ENCODE measurements around the gene C22orf39.

Gene C22orf39

GRCh38 chr22:19478901-19479354, 31.4 kb upstream of the C22orf39 start, which contains the start of gene UFD1:
TSS of gene UFD1 (minus strand) at chr22:19479193. CDS start at chr22:19479085, 108 bp downstream.
- peak; percentile 86 for DNase-seq
- Histone ChIP-seq H3K79me1 (ENCODE audit: low read length) (peaks cover 22% of the 10 kb centered on the region), H3K4ac (ENCODE audit: low read depth, low read length) (no peak within 1 kb of the TSS), H3K56ac (ENCODE audit: low read length) (peak within 1 kb of the TSS; percentile 92), H2BK15ac (replicated peaks; ENCODE audit: low read depth) (no peak within 1 kb of the TSS), H2BK5ac (ENCODE audit: low read length) (peak within 1 kb of the TSS; percentile 87), H4K8ac (ENCODE audit: low read depth, low read length) (no peak within 1 kb of the TSS), H3K36me3 (ENCODE audit: control insufficient read depth, insufficient read depth, low read length) (peaks cover 3% of the 10 kb centered on the region), H2BK120ac (ENCODE audit: low read depth, low read length) (peak within 1 kb of the TSS; percentile 31), H3K79me2 (ENCODE audit: control insufficient read depth, insufficient read depth, low read length) (peaks cover 38% of the 10 kb centered on the region), H2AK5ac (ENCODE audit: low read length) (no peak within 1 kb of the TSS), H3K9ac (ENCODE audit: low read length) (peak within 1 kb of the TSS; percentile 87), H4K5ac (ENCODE audit: low read length) (no peak within 1 kb of the TSS), H3K27me3 (ENCODE audit: insufficient read depth, low read length, poor library complexity) (no peaks in the 10 kb centered on the region), H3K23ac (ENCODE audit: low read length) (no peak within 1 kb of the TSS), H3K18ac (ENCODE audit: low read length) (peak within 1 kb of the TSS; percentile 83), H3K4me2 (ENCODE audit: low read length) (peak within 1 kb of the TSS; percentile 59), H3K4me1 (ENCODE audit: control insufficient read depth, low read depth, low read length) (peaks cover 2% of the 10 kb centered on the region), H3K27ac (ENCODE audit: low read depth, low read length) (peak within 1 kb of the TSS; percentile 65), H3K4me3 (ENCODE audit: low read length) (peak within 1 kb of the TSS; percentile 84)
- WGBS (ENCODE audit: extremely low coverage, insufficient coverage, low lambda C conversion rate) = no CpG with 5 or more reads among the region's 42 CpGs

GRCh38 chr22:19478045-19478900, 30.8 kb upstream of the C22orf39 start:
- H3K79me1 ChIP-seq (ENCODE audit: low read length) = peaks cover 26% of the 10 kb centered on the region
- H2BK5ac ChIP-seq (ENCODE audit: low read length) = no peak overlapping the region
- no CpG with 5 or more reads among the region's 31 CpGs for WGBS (ENCODE audit: extremely low coverage, insufficient coverage, low lambda C conversion rate)
- H2BK15ac ChIP-seq (replicated peaks; ENCODE audit: low read depth) = no peak overlapping the region
- peak overlapping the region; percentile 60 for H3K4me3 ChIP-seq (ENCODE audit: low read length)
- H3K9ac ChIP-seq (ENCODE audit: low read length) = peak overlapping the region; percentile 68
- H3K27ac ChIP-seq (ENCODE audit: low read depth, low read length) = no peak overlapping the region
- H4K8ac ChIP-seq (ENCODE audit: low read depth, low read length) = no peak overlapping the region
- H2BK120ac ChIP-seq (ENCODE audit: low read depth, low read length) = no peak overlapping the region
- peak overlapping the region; percentile 23 for H3K4me2 ChIP-seq (ENCODE audit: low read length)
- H3K4ac ChIP-seq (ENCODE audit: low read depth, low read length) = no peak overlapping the region
- DNase-seq = peak; percentile 4
- H3K18ac ChIP-seq (ENCODE audit: low read length) = peak overlapping the region; percentile 83
- peaks cover 5% of the 10 kb centered on the region for H3K36me3 ChIP-seq (ENCODE audit: control insufficient read depth, insufficient read depth, low read length)
- no peak overlapping the region for H2AK5ac ChIP-seq (ENCODE audit: low read length)
- peak overlapping the region; percentile 83 for H3K56ac ChIP-seq (ENCODE audit: low read length)
- H3K27me3 ChIP-seq (ENCODE audit: insufficient read depth, low read length, poor library complexity) = no peaks in the 10 kb centered on the region
- H3K79me2 ChIP-seq (ENCODE audit: control insufficient read depth, insufficient read depth, low read length) = peaks cover 38% of the 10 kb centered on the region
- H3K4me1 ChIP-seq (ENCODE audit: control insufficient read depth, low read depth, low read length) = peaks cover 2% of the 10 kb centered on the region
- H3K23ac ChIP-seq (ENCODE audit: low read length) = no peak overlapping the region
- H4K5ac ChIP-seq (ENCODE audit: low read length) = no peak overlapping the region

- Histone ChIP-seq H3K79me2 (ENCODE audit: control insufficient read depth, insufficient read depth, low read length) (peaks cover 38% of the 10 kb centered on the region), H2BK120ac (ENCODE audit: low read depth, low read length) (no peak overlapping the region), H3K79me1 (ENCODE audit: low read length) (peaks cover 26% of the 10 kb centered on the region), H3K4ac (ENCODE audit: low read depth, low read length) (no peak overlapping the region), H3K56ac (ENCODE audit: low read length) (no peak overlapping the region), H2AK5ac (ENCODE audit: low read length) (no peak overlapping the region), H2BK5ac (ENCODE audit: low read length) (no peak overlapping the region), H3K27me3 (ENCODE audit: insufficient read depth, low read length, poor library complexity) (no peaks in the 10 kb centered on the region), H3K9ac (ENCODE audit: low read length) (peak overlapping the region; percentile 68), H3K4me2 (ENCODE audit: low read length) (peak overlapping the region; percentile 23), H3K23ac (ENCODE audit: low read length) (no peak overlapping the region), H3K4me3 (ENCODE audit: low read length) (no peak overlapping the region), H3K27ac (ENCODE audit: low read depth, low read length) (no peak overlapping the region), H3K36me3 (ENCODE audit: control insufficient read depth, insufficient read depth, low read length) (peaks cover 5% of the 10 kb centered on the region), H2BK15ac (replicated peaks; ENCODE audit: low read depth) (no peak overlapping the region), H3K4me1 (ENCODE audit: control insufficient read depth, low read depth, low read length) (peaks cover 2% of the 10 kb centered on the region), H3K18ac (ENCODE audit: low read length) (no peak overlapping the region), H4K5ac (ENCODE audit: low read length) (no peak overlapping the region), H4K8ac (ENCODE audit: low read depth, low read length) (no peak overlapping the region)
- no CpG with 5 or more reads among the region's 5 CpGs for WGBS (ENCODE audit: extremely low coverage, insufficient coverage, low lambda C conversion rate)
- DNase-seq = no peak
Observed at GRCh38 chr22:19477321-19478044, 30.0 kb upstream of the C22orf39 start.

- no peak overlapping the region for H3K9ac ChIP-seq (ENCODE audit: low read length)
- peaks cover 24% of the 10 kb centered on the region for H3K79me1 ChIP-seq (ENCODE audit: low read length)
- H3K56ac ChIP-seq (ENCODE audit: low read length) = no peak overlapping the region
- no peak overlapping the region for H3K4me2 ChIP-seq (ENCODE audit: low read length)
- no peak overlapping the region for H3K4me3 ChIP-seq (ENCODE audit: low read length)
- H3K79me2 ChIP-seq (ENCODE audit: control insufficient read depth, insufficient read depth, low read length) = peaks cover 38% of the 10 kb centered on the region
- H2BK15ac ChIP-seq (replicated peaks; ENCODE audit: low read depth) = no peak overlapping the region
- no peak overlapping the region for H4K8ac ChIP-seq (ENCODE audit: low read depth, low read length)
- H3K27me3 ChIP-seq (ENCODE audit: insufficient read depth, low read length, poor library complexity) = no peaks in the 10 kb centered on the region
- no peak overlapping the region for H3K4ac ChIP-seq (ENCODE audit: low read depth, low read length)
- DNase-seq = no peak
- H3K27ac ChIP-seq (ENCODE audit: low read depth, low read length) = no peak overlapping the region
- H3K23ac ChIP-seq (ENCODE audit: low read length) = no peak overlapping the region
- no peak overlapping the region for H2AK5ac ChIP-seq (ENCODE audit: low read length)
- H2BK5ac ChIP-seq (ENCODE audit: low read length) = no peak overlapping the region
- peaks cover 8% of the 10 kb centered on the region for H3K36me3 ChIP-seq (ENCODE audit: control insufficient read depth, insufficient read depth, low read length)
- WGBS (ENCODE audit: extremely low coverage, insufficient coverage, low lambda C conversion rate) = no CpG with 5 or more reads among the region's 3 CpGs
- H2BK120ac ChIP-seq (ENCODE audit: low read depth, low read length) = no peak overlapping the region
- H3K4me1 ChIP-seq (ENCODE audit: control insufficient read depth, low read depth, low read length) = peaks cover 2% of the 10 kb centered on the region
- H4K5ac ChIP-seq (ENCODE audit: low read length) = no peak overlapping the region
- H3K18ac ChIP-seq (ENCODE audit: low read length) = no peak overlapping the region
Observed at GRCh38 chr22:19476023-19476422, 28.5 kb upstream of the C22orf39 start.

GRCh38 chr22:19473578-19473977, 26.1 kb upstream of the C22orf39 start:
- H3K18ac ChIP-seq (ENCODE audit: low read length) = no peak overlapping the region
- H3K36me3 ChIP-seq (ENCODE audit: control insufficient read depth, insufficient read depth, low read length) = peaks cover 16% of the 10 kb centered on the region
- no peak overlapping the region for H2BK5ac ChIP-seq (ENCODE audit: low read length)
- H3K27me3 ChIP-seq (ENCODE audit: insufficient read depth, low read length, poor library complexity) = no peaks in the 10 kb centered on the region
- DNase-seq = no peak
- no peak overlapping the region for H3K27ac ChIP-seq (ENCODE audit: low read depth, low read length)
- H3K56ac ChIP-seq (ENCODE audit: low read length) = no peak overlapping the region
- no peak overlapping the region for H2AK5ac ChIP-seq (ENCODE audit: low read length)
- peaks cover 16% of the 10 kb centered on the region for H3K79me1 ChIP-seq (ENCODE audit: low read length)
- no CpG with 5 or more reads among the region's 3 CpGs for whole genome bisulfite sequencing (ENCODE audit: extremely low coverage, insufficient coverage, low lambda C conversion rate)
- H3K79me2 ChIP-seq (ENCODE audit: control insufficient read depth, insufficient read depth, low read length) = peaks cover 27% of the 10 kb centered on the region
- no peak overlapping the region for H3K4ac ChIP-seq (ENCODE audit: low read depth, low read length)
- no peak overlapping the region for H3K4me3 ChIP-seq (ENCODE audit: low read length)
- H3K4me2 ChIP-seq (ENCODE audit: low read length) = no peak overlapping the region
- H3K23ac ChIP-seq (ENCODE audit: low read length) = no peak overlapping the region
- H3K9ac ChIP-seq (ENCODE audit: low read length) = no peak overlapping the region
- no peak overlapping the region for H4K8ac ChIP-seq (ENCODE audit: low read depth, low read length)
- no peak overlapping the region for H4K5ac ChIP-seq (ENCODE audit: low read length)
- H3K4me1 ChIP-seq (ENCODE audit: control insufficient read depth, low read depth, low read length) = peaks cover 2% of the 10 kb centered on the region
- H2BK120ac ChIP-seq (ENCODE audit: low read depth, low read length) = no peak overlapping the region
- no peak overlapping the region for H2BK15ac ChIP-seq (replicated peaks; ENCODE audit: low read depth)

Measured in mesendoderm (in vitro differentiated cells).